Naive thymus-derived CD4-positive, alpha-beta T cell (primary cell): ENCODE results near the gene ATP8A2. TPM values are rescaled to one million over a fixed set of nuclear protein-coding genes. Genes with fewer than 3 reads are reported as not detected.

ENCODE experiments used
- ATAC-seq: fragments of 150-1000 bp; cut with Tn5 transposase; 2 replicates; pipeline ENCODE4 v1.10.0; 2021; ENCODE audit warnings: mild to moderate bottlenecking, moderate library complexity
- CTCF ChIA-PET: fragments of 350-600 bp; sonication (Branson Sonifier 250); formaldehyde crosslinking; loops from one replicate; lab custom pipeline; 2021; ENCODE audit warnings: antibody characterized with exemption; lab: Charles Lee
- POLR2A ChIA-PET: fragments of 350-600 bp; sonication (Branson Sonifier 250); formaldehyde crosslinking; loops from one replicate; lab custom pipeline; 2021; ENCODE audit warnings: antibody characterized with exemption, inconsistent platforms; lab: Charles Lee
- DNase-seq, 9 donors: peaks; one replicate each; pipeline versions ENCODE4 v3.0.0 to v3.0.0-alpha.2; 2020 to 2022; ENCODE audit warnings: mixed read lengths in 1 of 9
- H3K27ac ChIP-seq: one replicate; pipeline ENCODE4 v1.7.0; 2013; ENCODE audit warnings: mild to moderate bottlenecking, low read depth, low read length, moderate library complexity
- H3K27me3 ChIP-seq, 2 donors: one replicate each; pipeline ENCODE4 v1.7.0; 2013; ENCODE audit warnings: low read length in 2 of 2, mild to moderate bottlenecking in 2 of 2, moderate library complexity in 2 of 2; ENCODE audit not compliant: control insufficient read depth in 2 of 2, insufficient read depth in 2 of 2
- H3K36me3 ChIP-seq, 3 experiments: 1 replicate in 2 of 3; 2 replicates in 1 of 3; pipeline ENCODE4 v1.7.0; 2013; ENCODE audit warnings: low read length in 3 of 3, mild to moderate bottlenecking in 3 of 3, moderate library complexity in 1 of 3; ENCODE audit not compliant: insufficient read depth in 3 of 3, control insufficient read depth in 2 of 3
- H3K4me1 ChIP-seq, 2 donors: one replicate each; pipeline ENCODE4 v1.7.0; 2013; ENCODE audit warnings: low read length in 2 of 2, mild to moderate bottlenecking in 2 of 2, moderate library complexity in 1 of 2; ENCODE audit not compliant: control insufficient read depth in 2 of 2, insufficient read depth in 2 of 2
- H3K4me3 ChIP-seq: 2 replicates; pipeline ENCODE4 v1.7.0; 2013; ENCODE audit warnings: mild to moderate bottlenecking, low read length
- H3K9me3 ChIP-seq, 3 experiments: 1 replicate in 2 of 3; 2 replicates in 1 of 3; pipeline ENCODE4 v1.7.0; 2013; ENCODE audit warnings: low read length in 3 of 3; ENCODE audit not compliant: control insufficient read depth in 2 of 3
- H3K27ac Mint-ChIP-seq, 9 donors: one replicate each; pipeline ENCODE4 v1.8.0; 2020 to 2022; ENCODE audit warnings: mixed read lengths in 9 of 9, mild to moderate bottlenecking in 8 of 9, moderate library complexity in 5 of 9, inconsistent platforms in 2 of 9
- H3K27me3 Mint-ChIP-seq, 5 donors: one replicate each; pipeline ENCODE4 v1.8.0; 2021 to 2022; ENCODE audit warnings: mixed read lengths in 5 of 5, mild to moderate bottlenecking in 1 of 5
- H3K36me3 Mint-ChIP-seq, 5 donors: one replicate each; pipeline ENCODE4 v1.8.0; 2020 to 2022; ENCODE audit warnings: mixed read lengths in 5 of 5, mild to moderate bottlenecking in 3 of 5, inconsistent platforms in 1 of 5
- H3K4me1 Mint-ChIP-seq, 7 donors: one replicate each; pipeline ENCODE4 v1.8.0; 2020 to 2022; ENCODE audit warnings: mixed read lengths in 7 of 7, mild to moderate bottlenecking in 3 of 7, inconsistent platforms in 1 of 7
- H3K4me3 Mint-ChIP-seq, 10 donors: one replicate each; pipeline ENCODE4 v1.8.0; 2020 to 2022; ENCODE audit warnings: mild to moderate bottlenecking in 10 of 10, mixed read lengths in 10 of 10, moderate library complexity in 6 of 10, inconsistent platforms in 2 of 10
- H3K9me3 Mint-ChIP-seq, 11 donors: one replicate each; pipeline ENCODE4 v1.8.0; 2020 to 2022; ENCODE audit warnings: mixed read lengths in 11 of 11, mild to moderate bottlenecking in 4 of 11, inconsistent platforms in 1 of 11, moderate library complexity in 1 of 11
- intact Hi-C, 2 donors: fragments of 100-400 bp; cut with micrococcal nuclease; formaldehyde crosslinking; loops; one replicate each; pipeline ENCODE4 v1.15.1; 2023
- polyA plus RNA-seq, 2 donors: library from polyadenylated mRNA; unstranded; fragments of 300-500 nt; fragmentation: Illumina TruSeq; gene quantifications; one replicate each; pipeline ENCODE4 v1.2.3, GENCODE V29; 2021
- total RNA-seq, 6 experiments: library from RNA in 5 of 6; stranded (reverse) in 5 of 6; gene quantifications; 1 replicate in 5 of 6; 2 replicates in 1 of 6; pipeline ENCODE4 v1.2.3 and lab custom pipeline; 2021 to 2026

ATP8A2 gene
- total and polyA plus RNA-seq, 7 experiments from 2014 or later: 0.56 to 2.4 (median 1.2) TPM

DNA sequence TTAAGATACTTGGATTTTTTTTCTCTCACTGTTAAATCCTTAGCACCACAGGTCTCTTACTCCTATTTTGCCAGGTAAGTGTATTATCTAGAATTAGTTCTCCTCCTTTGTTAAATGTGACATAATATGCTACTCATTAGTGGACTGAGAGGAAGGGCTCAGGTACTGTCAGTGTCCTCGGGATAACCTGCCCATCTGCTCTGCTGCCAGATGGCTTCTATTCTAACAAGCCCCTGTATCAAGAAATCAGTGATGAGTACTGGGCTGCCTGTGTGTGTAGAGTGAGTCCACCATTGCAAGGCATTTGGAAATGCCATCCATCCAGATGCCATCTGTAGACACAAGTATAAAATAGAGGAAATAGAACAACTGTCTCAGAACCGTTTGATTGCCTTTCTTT, 209.6 kb downstream of the ATP8A2 start:
- ATAC-seq (no peak), DNase-seq (no peak)
- H3K4me1 Mint-ChIP-seq: peaks cover 0 to under 1% (median 0%) of the 10 kb centered on the region in 7 donors
- no peak overlapping the region for H3K27ac ChIP-seq
- H3K27ac Mint-ChIP-seq: no peak overlapping the region
- H3K36me3 Mint-ChIP-seq: no peaks in the 10 kb centered on the region
- H3K36me3 ChIP-seq: no peaks in the 10 kb centered on the region
- H3K27me3 ChIP-seq: no peaks in the 10 kb centered on the region
- H3K27me3 Mint-ChIP-seq: peaks cover 21 to 40% (median 27%) of the 10 kb centered on the region in 5 donors
- ChIA-PET CTCF (interaction anchor here (0.9 kb wide), 1 partner anchor 200 kb away, joined by 3 read pairs; no protein-coding TSS in a partner anchor), POLR2A (no interaction called here)
- H3K9me3 ChIP-seq: no peaks in the 10 kb centered on the region
- no peaks in the 10 kb centered on the region for H3K4me1 ChIP-seq
- no peak overlapping the region for H3K4me3 ChIP-seq
- intact Hi-C loops: no loop called here
- H3K9me3 Mint-ChIP-seq: no peaks in the 10 kb centered on the region
- no peak overlapping the region for H3K4me3 Mint-ChIP-seq

DNA sequence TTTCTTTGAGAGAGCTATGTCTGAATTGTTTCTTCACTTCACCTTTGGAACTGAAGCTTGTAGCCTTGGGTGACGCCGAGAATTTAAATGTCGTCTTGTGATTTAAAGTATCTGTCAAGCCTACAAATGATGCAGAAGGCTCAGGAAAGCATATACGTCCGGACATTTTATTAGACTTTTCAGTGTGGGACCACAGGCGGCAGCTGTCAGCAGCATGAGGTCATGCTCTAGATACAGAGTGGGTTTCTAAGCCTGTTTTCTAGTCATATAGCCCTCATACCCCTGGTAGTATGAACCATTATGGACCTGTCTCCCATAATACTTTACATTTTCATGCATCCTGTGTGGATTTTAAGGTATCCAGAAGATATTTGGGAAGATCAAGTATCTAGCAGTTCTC, 212.3 kb downstream of the ATP8A2 start:
- POLR2A ChIA-PET: no interaction called here
- DNase-seq: no peak
- H3K4me1 ChIP-seq: no peaks in the 10 kb centered on the region
- no peak overlapping the region for H3K4me3 Mint-ChIP-seq
- H3K27ac ChIP-seq: no peak overlapping the region
- H3K4me3 ChIP-seq: no peak overlapping the region
- H3K36me3 Mint-ChIP-seq: no peaks in the 10 kb centered on the region
- H3K9me3 Mint-ChIP-seq: no peaks in the 10 kb centered on the region
- no peaks in the 10 kb centered on the region for H3K36me3 ChIP-seq
- no peak overlapping the region for H3K27ac Mint-ChIP-seq
- CTCF ChIA-PET: no interaction called here
- intact Hi-C loops: no loop called here
- H3K27me3 ChIP-seq: no peaks in the 10 kb centered on the region
- H3K27me3 Mint-ChIP-seq: peaks cover 16 to 52% (median 18%) of the 10 kb centered on the region in 5 donors
- H3K9me3 ChIP-seq: no peaks in the 10 kb centered on the region
- no peak for ATAC-seq
- H3K4me1 Mint-ChIP-seq: no peaks in the 10 kb centered on the region

DNA sequence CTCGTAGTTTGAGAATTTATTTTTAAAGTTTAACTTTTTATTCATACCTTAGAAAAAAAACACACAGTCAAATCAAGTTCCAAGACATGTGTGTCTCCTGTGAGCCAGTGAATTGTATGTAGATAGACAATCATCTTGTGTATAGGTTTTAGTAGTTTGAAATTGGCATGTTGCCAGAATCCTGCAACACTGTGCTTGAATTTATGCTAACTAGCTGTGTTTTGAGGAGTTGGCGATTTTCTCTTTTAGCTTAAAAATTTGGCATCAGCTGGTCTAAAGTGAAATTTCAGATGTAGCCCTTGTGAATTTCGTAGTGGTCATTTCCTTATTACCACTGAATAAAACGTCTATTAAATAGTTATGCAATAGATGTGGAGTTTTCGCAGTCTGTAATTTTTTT, 213.2 kb downstream of the ATP8A2 start:
- Mint-ChIP-seq H3K27me3 (peaks cover 11 to 52% (median 15%) of the 10 kb centered on the region in 5 donors), H3K9me3 (no peaks in the 10 kb centered on the region), H3K36me3 (no peaks in the 10 kb centered on the region), H3K4me1 (no peaks in the 10 kb centered on the region), H3K4me3 (no peak overlapping the region), H3K27ac (no peak overlapping the region)
- Histone ChIP-seq H3K27ac (no peak overlapping the region), H3K4me1 (no peaks in the 10 kb centered on the region), H3K9me3 (no peaks in the 10 kb centered on the region), H3K4me3 (no peak overlapping the region), H3K27me3 (no peaks in the 10 kb centered on the region), H3K36me3 (no peaks in the 10 kb centered on the region)
- ChIA-PET CTCF (interaction anchor here (1.3 kb wide), 1 partner anchor 10 kb away, joined by 4 read pairs; no protein-coding TSS in a partner anchor), POLR2A (no interaction called here)
- intact Hi-C loops: no loop called here
- ATAC-seq (no peak), DNase-seq (no peak)

DNA sequence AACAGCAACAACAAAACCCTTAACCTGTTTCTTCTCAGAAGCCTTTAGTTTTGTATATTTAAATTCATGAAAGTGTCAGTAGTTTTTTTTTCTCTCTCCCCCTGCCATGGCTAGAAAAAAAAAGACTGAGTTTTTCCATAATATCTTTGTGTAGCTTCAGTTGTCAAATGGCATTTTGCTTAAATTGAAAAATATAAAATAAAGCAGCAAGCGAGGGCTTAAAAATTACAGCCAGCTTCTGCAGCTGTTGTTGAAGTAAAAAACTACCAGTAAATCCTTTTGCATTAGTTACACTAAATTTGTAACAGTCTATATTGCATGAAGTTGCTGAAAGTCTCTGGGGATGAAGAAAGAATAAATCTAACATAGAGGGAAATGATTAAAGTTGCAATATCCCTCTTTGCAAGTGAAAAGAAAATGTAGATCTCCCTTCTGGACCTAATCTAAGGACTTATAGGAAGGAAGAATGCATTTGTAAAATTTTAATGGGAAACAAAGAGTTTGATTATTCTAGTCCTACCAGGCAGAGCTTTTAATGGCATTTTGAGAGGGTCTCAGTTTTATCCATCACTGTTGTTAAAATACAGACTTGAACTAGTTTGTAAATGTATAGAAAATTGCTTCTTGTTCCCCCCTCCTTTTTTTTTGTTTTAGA, 215.7 kb downstream of the ATP8A2 start:
- ATAC-seq (no peak), DNase-seq (no peak)
- intact Hi-C loops: no loop called here
- Histone ChIP-seq H3K27me3 (no peaks in the 10 kb centered on the region), H3K4me1 (no peaks in the 10 kb centered on the region), H3K27ac (no peak overlapping the region), H3K36me3 (no peaks in the 10 kb centered on the region), H3K9me3 (no peaks in the 10 kb centered on the region), H3K4me3 (no peak overlapping the region)
- POLR2A ChIA-PET: no interaction called here
- H3K4me1 Mint-ChIP-seq: no peaks in the 10 kb centered on the region
- CTCF ChIA-PET: no interaction called here
- H3K4me3 Mint-ChIP-seq: no peak overlapping the region
- H3K9me3 Mint-ChIP-seq: peaks cover 0 to 5% (median 0%) of the 10 kb centered on the region in 11 donors
- H3K27ac Mint-ChIP-seq: no peak overlapping the region
- H3K27me3 Mint-ChIP-seq: peaks cover 11 to 52% (median 21%) of the 10 kb centered on the region in 5 donors
- H3K36me3 Mint-ChIP-seq: no peaks in the 10 kb centered on the region

DNA sequence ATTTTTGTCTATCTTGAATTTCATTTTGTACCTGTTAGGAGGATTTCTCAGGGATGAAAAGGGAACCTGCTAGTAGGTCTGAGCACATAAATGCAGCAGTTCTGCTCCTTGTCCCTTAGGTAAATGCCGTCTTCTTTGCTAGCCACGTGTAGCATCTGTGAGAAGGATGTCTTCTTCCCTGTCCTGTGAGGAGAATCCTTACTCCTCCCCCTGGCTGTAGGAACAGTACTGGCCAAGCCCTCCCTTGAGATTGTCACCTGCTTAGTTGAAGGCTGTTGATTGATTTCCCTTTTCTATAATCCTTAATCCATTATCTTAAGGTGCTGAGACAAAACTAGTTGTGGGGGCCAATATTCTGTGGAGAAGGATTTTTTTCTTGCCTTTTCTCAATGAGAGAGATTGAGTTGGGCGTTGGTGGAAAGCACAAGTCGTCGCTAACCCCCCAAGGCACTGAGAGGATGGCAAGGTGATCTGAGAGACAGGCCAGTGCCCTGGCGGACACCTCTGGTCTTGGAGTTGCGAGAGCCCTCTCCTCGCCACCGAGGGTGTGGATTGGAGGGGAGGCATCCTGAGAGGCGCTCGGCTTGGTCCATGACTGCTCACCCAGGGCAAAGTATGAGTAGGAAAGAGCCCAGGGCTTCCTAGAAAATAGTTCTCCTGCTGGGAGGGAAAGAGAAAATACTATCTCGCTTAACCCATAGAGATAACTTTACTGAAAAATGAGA, 216.7 kb downstream of the ATP8A2 start:
- no peaks in the 10 kb centered on the region for H3K36me3 ChIP-seq
- DNase-seq: no peak
- Mint-ChIP-seq H3K27me3 (peaks cover 11 to 43% (median 32%) of the 10 kb centered on the region in 5 donors), H3K4me1 (no peaks in the 10 kb centered on the region), H3K27ac (no peak overlapping the region), H3K4me3 (no peak overlapping the region), H3K36me3 (no peaks in the 10 kb centered on the region), H3K9me3 (peaks cover 0 to 5% (median 0%) of the 10 kb centered on the region in 11 donors)
- ChIA-PET POLR2A (no interaction called here), CTCF (no interaction called here)
- no peaks in the 10 kb centered on the region for H3K4me1 ChIP-seq
- no peak overlapping the region for H3K27ac ChIP-seq
- no peaks in the 10 kb centered on the region for H3K27me3 ChIP-seq
- H3K4me3 ChIP-seq: no peak overlapping the region
- intact Hi-C loops: no loop called here
- H3K9me3 ChIP-seq: no peaks in the 10 kb centered on the region
- no peak for ATAC-seq

DNA sequence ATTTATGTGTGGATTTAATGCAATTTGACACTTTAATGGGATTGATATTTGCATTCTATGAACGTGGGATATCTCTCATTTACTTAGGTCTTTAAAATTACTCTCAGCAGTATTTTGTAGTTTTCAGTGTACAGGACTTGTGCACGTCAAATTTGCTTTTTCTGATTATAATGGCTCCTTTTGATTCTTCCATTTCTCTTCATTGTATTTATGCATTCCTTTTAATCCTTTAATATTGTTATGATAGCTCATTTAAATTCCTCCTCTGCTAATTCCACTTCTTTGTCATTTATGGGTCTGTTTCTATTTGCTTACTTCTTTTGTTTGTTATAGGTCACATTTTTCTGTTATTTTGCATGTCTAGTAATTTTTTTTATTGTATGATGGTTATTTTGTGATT, 226.6 kb downstream of the ATP8A2 start:
- H3K4me3 ChIP-seq: no peak overlapping the region
- ATAC-seq: no peak
- no peaks in the 10 kb centered on the region for H3K4me1 Mint-ChIP-seq
- CTCF ChIA-PET: no interaction called here
- H3K4me3 Mint-ChIP-seq: no peak overlapping the region
- H3K27me3 ChIP-seq: no peaks in the 10 kb centered on the region
- peaks cover 30 to 66% (median 40%) of the 10 kb centered on the region in 5 donors for H3K27me3 Mint-ChIP-seq
- H3K9me3 ChIP-seq: no peaks in the 10 kb centered on the region
- no peak for DNase-seq
- H3K4me1 ChIP-seq: no peaks in the 10 kb centered on the region
- no peaks in the 10 kb centered on the region for H3K36me3 ChIP-seq
- no peak overlapping the region for H3K27ac ChIP-seq
- H3K36me3 Mint-ChIP-seq: no peaks in the 10 kb centered on the region
- POLR2A ChIA-PET: no interaction called here
- H3K9me3 Mint-ChIP-seq: peaks cover 0 to 4% (median 0%) of the 10 kb centered on the region in 11 donors
- intact Hi-C loops: no loop called here
- no peak overlapping the region for H3K27ac Mint-ChIP-seq
